ENCODE results near the gene PHYHIPL.

GRCh38 chr10:59245686-59246085 is 69.2 kb downstream of the PHYHIPL start:
- TF ChIP-seq POLR2A (IDR thresholded peaks at IDR 0.05) = no peak
- no peak for TF ChIP-seq CTCF (IDR thresholded peaks at IDR 0.05)
- no peak for TF ChIP-seq POLR2AphosphoS5 (IDR thresholded peaks at IDR 0.05)
